Fibroblast of the aortic adventitia (primary cell): ENCODE results near the gene MAP3K14. TPM values are rescaled to one million over a fixed set of nuclear protein-coding genes. Genes with fewer than 3 reads are reported as not detected.
A peak's percentile ranks its signal among the peaks of the same experiment; 100 is the strongest.

Experiments
- DNase-seq: peaks from one replicate; pipeline ENCODE4 v3.0.0-alpha.2; 2010; ENCODE audit warnings: low read depth
- H3K4me3 ChIP-seq: 2 replicates; pipeline ENCODE4 v1.5.1; 2011; ENCODE audit warnings: low read depth, mild to moderate bottlenecking, control low read depth, low read length, moderate library complexity
- CTCF ChIP-seq: IDR thresholded peaks from 2 replicates; pipeline ENCODE4 v1.5.1; 2011; ENCODE audit warnings: mild to moderate bottlenecking, low read length, control low read depth, inconsistent platforms; ENCODE audit not compliant: insufficient read depth
- total RNA-seq: library from RNA; depleted of rRNA; stranded (reverse); fragments of >200 nt; gene quantifications from 2 replicates; pipeline ENCODE4 v1.2.3, GENCODE V29; 2012; ENCODE audit warnings: low replicate concordance

The MAP3K14 gene
- total RNA-seq, 1 donor = 3.3 TPM

DNA sequence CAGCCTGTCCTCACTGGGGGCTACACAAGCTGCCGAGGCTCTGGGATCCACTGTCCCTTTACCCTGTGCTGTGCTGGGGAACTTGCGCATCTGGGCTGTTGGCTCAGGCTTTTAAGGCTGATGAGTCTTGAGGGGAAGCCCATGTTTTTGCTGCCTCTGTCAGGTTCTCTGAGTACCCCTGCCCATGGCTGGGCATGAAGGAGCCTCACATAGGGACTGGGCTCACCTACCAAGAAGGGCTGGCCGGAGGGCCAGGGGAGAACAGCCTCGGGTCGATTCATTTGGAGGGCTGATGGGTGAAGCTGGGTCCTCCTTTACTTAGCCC lies 80.6 kb downstream of the MAP3K14 start:
- TF ChIP-seq CTCF = no peak
- DNase-seq = no peak
- no peak overlapping the region for H3K4me3 ChIP-seq

DNA sequence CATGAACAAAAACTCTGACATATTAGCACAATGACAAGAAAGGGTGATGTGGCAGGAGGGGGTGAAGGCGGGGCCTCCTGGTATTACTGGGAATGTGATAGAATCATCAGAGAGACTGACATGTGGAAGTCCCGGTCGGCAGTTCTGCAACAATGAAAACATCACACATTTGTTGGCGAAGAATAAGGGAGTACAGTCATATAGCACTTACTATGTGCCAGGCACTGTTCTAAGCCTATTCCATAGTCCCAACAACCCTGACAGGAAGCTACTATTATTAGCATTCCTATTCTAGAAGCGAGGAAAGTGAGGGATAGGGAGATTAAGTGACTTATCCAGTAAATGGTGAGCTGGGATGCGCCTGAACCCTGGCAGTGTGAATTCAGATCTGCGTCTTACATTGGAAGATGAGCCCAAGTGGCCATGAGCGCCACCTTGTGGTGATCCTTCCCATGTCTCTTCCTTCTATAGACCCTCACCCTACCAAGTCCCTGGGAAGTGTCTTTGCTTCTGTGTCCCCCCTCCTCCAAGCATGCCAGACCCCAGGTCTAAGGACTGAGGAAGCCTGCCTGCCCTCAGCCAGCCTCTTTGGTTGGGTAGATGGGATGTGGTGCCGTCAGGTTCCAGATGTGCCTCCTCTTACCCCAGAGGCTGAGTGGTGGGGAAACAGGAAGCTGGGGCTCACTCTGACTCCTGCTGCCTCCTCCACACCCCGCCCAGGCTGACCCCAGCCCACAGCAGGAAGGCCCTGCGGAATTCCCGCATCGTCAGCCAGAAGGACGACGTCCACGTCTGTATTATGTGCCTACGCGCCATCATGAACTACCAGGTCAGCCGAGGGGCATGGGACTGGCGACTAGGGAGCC lies 81.2 kb downstream of the MAP3K14 start:
- H3K4me3 ChIP-seq = no peak overlapping the region
- peak; percentile 87 for TF ChIP-seq CTCF
- DNase-seq = peak; percentile 83

- no peak for DNase-seq
- TF ChIP-seq CTCF = peak; percentile 15
- H3K4me3 ChIP-seq = no peak overlapping the region
Measured at GRCh38 chr17:45234641-45235415, 82.0 kb downstream of the MAP3K14 start.

- no peak for DNase-seq
- no peak for TF ChIP-seq CTCF
- no peak overlapping the region for H3K4me3 ChIP-seq
Measured at GRCh38 chr17:45233423-45233924, 83.3 kb downstream of the MAP3K14 start.

- H3K4me3 ChIP-seq = no peak overlapping the region
- TF ChIP-seq CTCF = no peak
- DNase-seq = no peak
Measured at GRCh38 chr17:45232514-45233422, 84.1 kb downstream of the MAP3K14 start.

- DNase-seq = no peak
- peak; percentile 31 for TF ChIP-seq CTCF
- H3K4me3 ChIP-seq = no peak overlapping the region
Measured at GRCh38 chr17:45231481-45232116, 85.2 kb downstream of the MAP3K14 start.
